Parathyroid adenoma (tissue), 2 donors: ENCODE measurements around the gene NKRF.

ENCODE experiments used
- H2AFZ ChIP-seq: fragments of 300-600 bp; sonication (generic); one replicate; pipeline ENCODE4 v1.7.0; 2017; ENCODE audit warnings: antibody characterized with exemption, mild to moderate bottlenecking
- H3K27ac ChIP-seq: fragments of 300-600 bp; sonication (generic); one replicate; pipeline ENCODE4 v1.7.0; 2017
- H3K27me3 ChIP-seq: fragments of 300-600 bp; sonication (generic); one replicate; pipeline ENCODE4 v1.7.0; 2017; ENCODE audit warnings: low read length; ENCODE audit not compliant: control insufficient read depth, insufficient read depth
- H3K36me3 ChIP-seq: fragments of 300-600 bp; sonication (generic); one replicate; pipeline ENCODE4 v1.7.0; 2017; ENCODE audit warnings: low read length; ENCODE audit not compliant: control insufficient read depth, insufficient read depth
- H3K4me1 ChIP-seq: fragments of 300-600 bp; sonication (generic); one replicate; pipeline ENCODE4 v1.7.0; 2017; ENCODE audit warnings: control low read depth
- H3K4me2 ChIP-seq: fragments of 300-600 bp; sonication (generic); one replicate; pipeline ENCODE4 v1.7.0; 2017; ENCODE audit warnings: low read length
- H3K4me3 ChIP-seq: fragments of 300-600 bp; sonication (generic); one replicate; pipeline ENCODE4 v1.7.0; 2017; ENCODE audit warnings: low read depth, low read length
- H3K79me2 ChIP-seq: fragments of 300-600 bp; sonication (generic); one replicate; pipeline ENCODE4 v1.7.0; 2017; ENCODE audit warnings: control low read depth
- H3K9ac ChIP-seq: fragments of 300-600 bp; sonication (generic); one replicate; pipeline ENCODE4 v1.7.0; 2017; ENCODE audit warnings: mild to moderate bottlenecking
- H3K9me3 ChIP-seq: fragments of 300-600 bp; sonication (generic); one replicate; pipeline ENCODE4 v1.7.0; 2017; ENCODE audit warnings: low read length; ENCODE audit not compliant: control insufficient read depth
- TF ChIP-seq, protein P1 (sequence below): fragments of 300-600 bp; sonication (generic); IDR thresholded peaks from one replicate; pipeline ENCODE4 v1.7.0; 2017; ENCODE audit warnings: antibody characterized with exemption, mild to moderate bottlenecking
- donor health status: primary hyperparathyroidism.

Gene NKRF

DNA sequence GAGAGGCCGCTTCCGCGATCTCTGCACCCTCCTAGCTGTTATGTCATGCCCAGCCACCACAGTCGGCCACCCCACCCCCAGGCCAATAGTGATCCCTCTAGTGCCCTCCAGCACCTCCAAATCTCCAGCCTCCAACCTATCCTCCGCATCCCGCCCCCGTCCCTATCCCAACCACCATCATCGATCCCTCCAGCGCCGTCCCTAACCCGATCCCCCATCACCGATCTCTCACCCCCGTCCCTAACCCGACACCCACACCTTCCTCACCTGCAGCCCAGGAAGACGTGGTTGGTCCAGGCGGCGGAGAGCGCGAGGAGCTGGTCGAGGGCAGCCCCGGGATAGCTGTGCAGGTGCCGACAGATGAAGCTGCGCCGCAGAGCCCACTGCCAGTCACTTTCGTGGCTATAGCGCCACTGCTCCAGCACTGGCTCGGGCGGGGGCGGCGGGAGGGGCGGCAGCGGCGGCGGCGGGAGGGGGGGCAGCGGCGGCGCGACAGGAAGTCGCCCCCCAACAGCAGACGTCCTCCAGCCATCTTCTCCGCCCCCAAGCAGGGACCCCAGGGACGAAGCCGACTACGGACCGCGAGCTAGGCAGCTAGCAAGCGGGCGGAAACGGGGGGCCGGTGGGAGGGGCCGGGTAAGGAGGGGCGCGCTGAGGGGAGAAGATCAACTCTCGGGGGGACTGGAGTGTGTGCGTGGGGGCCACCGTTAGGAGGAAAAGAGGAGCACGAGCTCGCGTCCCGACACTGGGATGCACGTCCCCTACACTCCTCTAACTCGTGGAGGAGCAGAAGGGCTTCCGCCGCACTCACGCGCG, 552 bp downstream of the NKRF start:
- H3K79me2 ChIP-seq: no peaks in the 10 kb centered on the region
- H3K27me3 ChIP-seq: no peaks in the 10 kb centered on the region
- H3K4me2 ChIP-seq: peak overlapping the region; percentile 68
- peak overlapping the region; percentile 2 for H3K9ac ChIP-seq
- peak overlapping the region; percentile 79 for H3K4me3 ChIP-seq
- H3K9me3 ChIP-seq: no peaks in the 10 kb centered on the region
- H2AFZ ChIP-seq: peak overlapping the region; percentile 93
- no peaks in the 10 kb centered on the region for H3K36me3 ChIP-seq
- H3K27ac ChIP-seq: peak overlapping the region; percentile 83
- no peaks in the 10 kb centered on the region for H3K4me1 ChIP-seq
- TF ChIP-seq, protein P1, sequence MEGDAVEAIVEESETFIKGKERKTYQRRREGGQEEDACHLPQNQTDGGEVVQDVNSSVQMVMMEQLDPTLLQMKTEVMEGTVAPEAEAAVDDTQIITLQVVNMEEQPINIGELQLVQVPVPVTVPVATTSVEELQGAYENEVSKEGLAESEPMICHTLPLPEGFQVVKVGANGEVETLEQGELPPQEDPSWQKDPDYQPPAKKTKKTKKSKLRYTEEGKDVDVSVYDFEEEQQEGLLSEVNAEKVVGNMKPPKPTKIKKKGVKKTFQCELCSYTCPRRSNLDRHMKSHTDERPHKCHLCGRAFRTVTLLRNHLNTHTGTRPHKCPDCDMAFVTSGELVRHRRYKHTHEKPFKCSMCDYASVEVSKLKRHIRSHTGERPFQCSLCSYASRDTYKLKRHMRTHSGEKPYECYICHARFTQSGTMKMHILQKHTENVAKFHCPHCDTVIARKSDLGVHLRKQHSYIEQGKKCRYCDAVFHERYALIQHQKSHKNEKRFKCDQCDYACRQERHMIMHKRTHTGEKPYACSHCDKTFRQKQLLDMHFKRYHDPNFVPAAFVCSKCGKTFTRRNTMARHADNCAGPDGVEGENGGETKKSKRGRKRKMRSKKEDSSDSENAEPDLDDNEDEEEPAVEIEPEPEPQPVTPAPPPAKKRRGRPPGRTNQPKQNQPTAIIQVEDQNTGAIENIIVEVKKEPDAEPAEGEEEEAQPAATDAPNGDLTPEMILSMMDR: no peak

DNA sequence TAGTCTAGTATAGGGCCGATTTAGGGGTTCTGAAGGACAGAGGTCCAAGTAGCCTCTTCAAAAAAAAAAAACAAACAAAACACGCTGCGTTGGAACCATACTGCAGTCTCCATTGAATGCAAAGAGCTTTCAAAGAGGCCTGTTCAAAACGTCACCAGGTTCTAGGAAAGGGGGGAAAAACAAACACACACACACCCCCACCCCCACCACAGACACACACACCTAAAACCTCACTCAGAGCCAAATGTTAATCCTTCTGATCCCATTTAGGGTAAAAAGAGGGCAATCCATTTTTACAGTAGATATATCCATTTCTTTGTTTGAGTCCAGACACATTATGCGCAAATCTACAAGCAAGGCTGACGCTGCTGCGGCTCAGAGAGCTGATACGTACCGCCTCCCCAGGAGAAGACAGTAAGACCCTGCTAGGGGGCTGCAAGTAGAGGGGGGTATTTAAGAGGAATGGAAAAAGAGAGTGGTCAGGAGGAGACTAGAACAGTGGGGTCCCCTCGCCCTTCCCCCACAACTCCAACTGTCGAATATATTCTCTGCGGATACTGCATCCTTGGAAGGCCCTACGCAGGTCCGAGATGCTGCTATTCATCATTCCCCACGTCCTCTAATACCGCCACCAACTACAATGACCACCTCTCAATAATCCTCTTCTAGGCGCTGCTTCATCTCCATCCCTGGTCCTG, 1.3 kb downstream of the NKRF start:
- no peaks in the 10 kb centered on the region for H3K79me2 ChIP-seq
- peak overlapping the region; percentile 93 for H2AFZ ChIP-seq
- H3K27ac ChIP-seq: no peak overlapping the region
- H3K4me3 ChIP-seq: peak overlapping the region; percentile 79
- no peaks in the 10 kb centered on the region for H3K4me1 ChIP-seq
- TF ChIP-seq, protein P1: no peak
- H3K9me3 ChIP-seq: no peaks in the 10 kb centered on the region
- no peaks in the 10 kb centered on the region for H3K36me3 ChIP-seq
- no peak overlapping the region for H3K9ac ChIP-seq
- peak overlapping the region; percentile 68 for H3K4me2 ChIP-seq
- H3K27me3 ChIP-seq: no peaks in the 10 kb centered on the region

DNA sequence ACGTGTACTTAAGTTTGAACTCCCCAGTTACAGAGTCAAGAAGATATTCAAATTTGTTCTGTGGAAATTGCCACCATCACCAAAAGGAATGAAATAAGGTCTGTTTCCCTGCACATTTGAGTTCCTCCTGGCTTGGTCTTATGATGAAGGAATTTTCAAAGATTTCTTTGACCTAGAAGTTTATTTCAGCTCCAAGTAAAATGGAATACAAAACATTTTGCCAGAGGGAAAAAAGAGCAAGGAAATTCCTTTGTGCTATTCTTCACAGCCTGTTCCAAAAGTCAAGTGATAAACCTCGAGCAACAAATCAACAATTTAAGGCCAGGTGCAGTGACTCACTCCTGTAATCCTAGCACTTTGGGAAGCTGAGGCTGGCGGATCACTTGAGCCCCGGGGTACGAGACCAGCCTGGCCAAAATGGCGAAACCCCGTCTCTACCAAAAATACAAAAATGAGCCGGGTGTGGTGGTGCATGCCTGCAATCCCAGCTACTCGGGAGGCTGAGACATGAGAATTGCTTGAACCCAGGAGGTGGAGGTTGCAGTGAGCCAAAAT, 3.4 kb downstream of the NKRF start:
- Histone ChIP-seq H3K4me1 (no peaks in the 10 kb centered on the region), H3K27me3 (no peaks in the 10 kb centered on the region), H3K9ac (no peak overlapping the region), H3K9me3 (no peaks in the 10 kb centered on the region), H2AFZ (no peak overlapping the region), H3K27ac (no peak overlapping the region), H3K4me2 (no peak overlapping the region), H3K79me2 (no peaks in the 10 kb centered on the region), H3K36me3 (no peaks in the 10 kb centered on the region), H3K4me3 (no peak overlapping the region)
- TF ChIP-seq, protein P1: no peak

DNA sequence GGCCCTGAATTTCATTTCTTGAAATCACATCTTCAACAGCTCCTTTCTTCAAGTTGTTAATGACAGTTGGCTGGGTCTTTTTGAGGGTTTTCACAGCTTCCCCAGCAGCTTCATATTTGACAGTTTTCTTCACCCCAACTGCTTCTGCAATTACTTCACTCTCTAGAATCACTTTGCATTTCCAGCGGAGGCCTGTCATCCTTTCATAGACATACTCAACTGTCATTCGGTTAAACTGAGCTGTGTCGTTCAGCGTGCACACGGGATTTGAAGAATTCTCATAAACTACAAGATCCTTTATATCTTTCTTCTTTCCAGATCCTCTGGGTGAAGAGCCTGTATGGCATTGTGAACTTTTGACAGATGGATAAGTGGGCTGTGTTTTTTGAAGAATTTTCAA, 16.4 kb downstream of the NKRF start:
- TF ChIP-seq, protein P1: no peak
- Histone ChIP-seq H3K9me3 (no peaks in the 10 kb centered on the region), H2AFZ (no peak overlapping the region), H3K27ac (no peak overlapping the region), H3K27me3 (no peaks in the 10 kb centered on the region), H3K4me3 (no peak overlapping the region), H3K79me2 (no peaks in the 10 kb centered on the region), H3K4me2 (no peak overlapping the region), H3K36me3 (no peaks in the 10 kb centered on the region), H3K9ac (no peak overlapping the region), H3K4me1 (no peaks in the 10 kb centered on the region)
